ENCODE data around the gene JAG2. TPM values are rescaled to one million over a fixed set of nuclear protein-coding genes. Genes with fewer than 3 reads are reported as not detected.

JAG2 gene
- total RNA-seq, 1 donor from 2014 or later = 5.7 TPM

- no peak for DNase-seq (ENCODE audit: low read depth)
- TF ChIP-seq CTCF (conservative IDR thresholded peaks at IDR 0.05; ENCODE audit: low read depth, low read length) = peak; percentile 18
- no peak overlapping the region for H3K4me3 ChIP-seq (ENCODE audit: low read depth, low read length)
Observed at GRCh38 chr14:105200074-105200473, 31.5 kb upstream of the JAG2 start.

- DNase-seq (ENCODE audit: low read depth) = no peak
- H3K4me3 ChIP-seq (ENCODE audit: low read depth, low read length) = no peak overlapping the region
- no peak for TF ChIP-seq CTCF (conservative IDR thresholded peaks at IDR 0.05; ENCODE audit: low read depth, low read length)
Observed at GRCh38 chr14:105199093-105199492, 30.5 kb upstream of the JAG2 start.

- H3K4me3 ChIP-seq (ENCODE audit: low read depth, low read length) = no peak overlapping the region
- DNase-seq (ENCODE audit: low read depth) = no peak
- no peak for TF ChIP-seq CTCF (conservative IDR thresholded peaks at IDR 0.05; ENCODE audit: low read depth, low read length)
Observed at GRCh38 chr14:105198588-105198987, 30.0 kb upstream of the JAG2 start.

GRCh38 chr14:105197211-105197641 is 28.6 kb upstream of the JAG2 start:
- no peak overlapping the region for H3K4me3 ChIP-seq (ENCODE audit: low read depth, low read length)
- no peak for DNase-seq (ENCODE audit: low read depth)
- TF ChIP-seq CTCF (conservative IDR thresholded peaks at IDR 0.05; ENCODE audit: low read depth, low read length) = no peak

GRCh38 chr14:105196265-105196960 is 27.8 kb upstream of the JAG2 start:
- TF ChIP-seq CTCF (conservative IDR thresholded peaks at IDR 0.05; ENCODE audit: low read depth, low read length) = no peak
- peak overlapping the region; percentile 16 for H3K4me3 ChIP-seq (ENCODE audit: low read depth, low read length)

GRCh38 chr14:105195522-105196264 is 27.1 kb upstream of the JAG2 start:
- H3K4me3 ChIP-seq (ENCODE audit: low read depth, low read length) = no peak overlapping the region
- TF ChIP-seq CTCF (conservative IDR thresholded peaks at IDR 0.05; ENCODE audit: low read depth, low read length) = no peak
- DNase-seq (ENCODE audit: low read depth) = no peak

More at GRCh38 chr14:105196265-105196960, 27.8 kb upstream of the JAG2 start:
- DNase-seq (ENCODE audit: low read depth) = no peak

All from epithelial cell of proximal tubule (primary cell).